ENCODE data around the gene RNF111. TPM values are rescaled to one million over a fixed set of nuclear protein-coding genes. Genes with fewer than 3 reads are reported as not detected.
"Not testable (repeated sequence)": the region's sequence is repeated elsewhere in the genome, so short reads cannot be mapped to it uniquely, and the experiment has no call there.

Gene RNF111
- total RNA-seq, 2 donors from 2014 or later: 15.4 to 22.5 TPM

DNA sequence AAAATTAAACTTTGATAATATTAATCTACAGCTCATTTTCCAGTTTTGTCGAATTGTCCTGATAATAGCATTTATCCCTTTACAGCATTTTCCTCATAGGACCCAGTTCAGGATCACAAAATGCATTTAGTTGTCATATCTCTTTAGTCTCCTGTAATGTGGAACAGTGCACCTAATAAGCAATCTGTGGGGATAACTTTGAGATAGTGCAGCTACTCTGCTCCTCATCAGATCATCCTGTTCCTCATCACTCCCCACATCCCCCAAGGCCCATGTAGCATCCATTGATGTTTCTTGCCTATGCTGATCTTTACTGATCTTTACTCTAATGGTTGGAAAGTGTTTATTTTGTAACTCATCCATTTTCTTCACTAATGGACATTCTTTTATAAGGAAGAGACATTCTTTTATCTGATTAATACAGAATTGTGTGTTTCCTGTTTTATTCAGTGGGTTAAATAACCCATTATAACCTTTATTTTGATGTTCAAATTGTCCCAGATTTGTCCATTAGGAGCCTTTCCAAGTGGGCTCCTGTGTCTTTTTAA, 7.5 kb downstream of the RNF111 start:
- TF ChIP-seq POLR2AphosphoS5 (IDR thresholded peaks at IDR 0.05): no peak
- TF ChIP-seq CTCF (IDR thresholded peaks at IDR 0.05): no peak
- TF ChIP-seq POLR2A (IDR thresholded peaks at IDR 0.05): no peak
- no peaks in the 10 kb centered on the region for H3K36me3 ChIP-seq
- H3K27me3 ChIP-seq (replicated peaks; ENCODE audit: insufficient read depth): no peaks in the 10 kb centered on the region
- no peaks in the 10 kb centered on the region for H3K9me3 ChIP-seq
- no peak overlapping the region for H3K4me3 ChIP-seq
- WGBS: 74% methylated on average over 1 of the region's 1 CpG
- no peaks in the 10 kb centered on the region for H3K4me1 ChIP-seq (replicated peaks)
- intact Hi-C loops (cut with DNase I): no loop called here
- H3K27ac ChIP-seq: no peak overlapping the region
- no peak for DNase-seq (ENCODE audit: low spot score)

GRCh38 chr15:58999694-59000093, 12.2 kb downstream of the RNF111 start:
- 93% methylated on average over 2 of the region's 2 CpGs for WGBS
- H3K36me3 ChIP-seq: no peaks in the 10 kb centered on the region
- H3K27ac ChIP-seq: no peak overlapping the region
- no peaks in the 10 kb centered on the region for H3K9me3 ChIP-seq
- no peak for DNase-seq (ENCODE audit: low spot score)
- TF ChIP-seq POLR2AphosphoS5 (IDR thresholded peaks at IDR 0.05): no peak
- TF ChIP-seq POLR2A (IDR thresholded peaks at IDR 0.05): no peak
- no peak for TF ChIP-seq CTCF (IDR thresholded peaks at IDR 0.05)
- H3K4me3 ChIP-seq: no peak overlapping the region
- no peaks in the 10 kb centered on the region for H3K27me3 ChIP-seq (replicated peaks; ENCODE audit: insufficient read depth)
- H3K4me1 ChIP-seq (replicated peaks): no peaks in the 10 kb centered on the region
- intact Hi-C loops (cut with DNase I): no loop called here

GRCh38 chr15:59000251-59000650, 12.8 kb downstream of the RNF111 start:
- intact Hi-C loops (cut with DNase I); H3K4me3 ChIP-seq; H3K27me3 ChIP-seq (replicated peaks; ENCODE audit: insufficient read depth); DNase-seq (ENCODE audit: low spot score); H3K36me3 ChIP-seq; H3K4me1 ChIP-seq (replicated peaks); H3K9me3 ChIP-seq; H3K27ac ChIP-seq: not testable (repeated sequence)
- WGBS: over 99% methylated on average over 10 of the region's 10 CpGs

GRCh38 chr15:59001946-59002345, 14.5 kb downstream of the RNF111 start:
- WGBS: 98% methylated on average over 5 of the region's 5 CpGs
- no peak for TF ChIP-seq POLR2A (IDR thresholded peaks at IDR 0.05)
- no peak for TF ChIP-seq POLR2AphosphoS5 (IDR thresholded peaks at IDR 0.05)
- no peak for TF ChIP-seq CTCF (IDR thresholded peaks at IDR 0.05)
- no peaks in the 10 kb centered on the region for H3K9me3 ChIP-seq
- H3K4me3 ChIP-seq: no peak overlapping the region
- no peak for DNase-seq (ENCODE audit: low spot score)
- H3K36me3 ChIP-seq: no peaks in the 10 kb centered on the region
- H3K27ac ChIP-seq: no peak overlapping the region
- no peaks in the 10 kb centered on the region for H3K4me1 ChIP-seq (replicated peaks)
- intact Hi-C loops (cut with DNase I): no loop called here
- H3K27me3 ChIP-seq (replicated peaks; ENCODE audit: insufficient read depth): no peaks in the 10 kb centered on the region

DNA sequence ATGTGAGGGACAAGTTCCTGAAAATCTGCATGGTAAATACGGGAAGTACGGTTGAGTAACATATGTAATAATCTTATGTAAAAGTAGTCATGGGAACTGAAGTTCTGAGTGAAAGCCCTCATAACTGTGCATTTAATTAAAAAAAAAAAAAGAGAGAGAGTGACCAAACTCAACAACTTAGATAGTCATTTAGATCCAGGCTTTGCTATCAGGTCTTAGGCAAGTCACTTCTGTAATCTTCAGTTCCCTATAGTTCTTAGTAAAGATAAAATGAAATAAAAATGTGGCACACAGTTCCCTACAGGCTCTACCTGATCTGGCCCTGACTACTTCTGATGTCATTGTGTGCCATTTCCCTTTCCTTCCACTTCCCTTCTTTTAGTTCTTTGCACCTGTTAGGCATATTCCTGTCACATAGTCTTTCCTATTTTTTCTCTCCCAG, 15.0 kb downstream of the RNF111 start:
- intact Hi-C loops (cut with DNase I): no loop called here
- Histone ChIP-seq H3K4me1 (replicated peaks) (no peaks in the 10 kb centered on the region), H3K27ac (no peak overlapping the region), H3K9me3 (no peaks in the 10 kb centered on the region), H3K36me3 (no peaks in the 10 kb centered on the region), H3K4me3 (no peak overlapping the region), H3K27me3 (replicated peaks; ENCODE audit: insufficient read depth) (no peaks in the 10 kb centered on the region)
- DNase-seq (ENCODE audit: low spot score): no peak
- WGBS: 81% methylated on average over 2 of the region's 2 CpGs
- TF ChIP-seq CTCF (IDR thresholded peaks at IDR 0.05) (no peak), POLR2AphosphoS5 (IDR thresholded peaks at IDR 0.05) (no peak), POLR2A (IDR thresholded peaks at IDR 0.05) (no peak)

Measured in prostate gland (tissue), 2 donors.